Measurements from ENCODE around the gene CYSTM1.
A peak's percentile ranks its signal among the peaks of the same experiment; 100 is the strongest.

Gene CYSTM1

DNA sequence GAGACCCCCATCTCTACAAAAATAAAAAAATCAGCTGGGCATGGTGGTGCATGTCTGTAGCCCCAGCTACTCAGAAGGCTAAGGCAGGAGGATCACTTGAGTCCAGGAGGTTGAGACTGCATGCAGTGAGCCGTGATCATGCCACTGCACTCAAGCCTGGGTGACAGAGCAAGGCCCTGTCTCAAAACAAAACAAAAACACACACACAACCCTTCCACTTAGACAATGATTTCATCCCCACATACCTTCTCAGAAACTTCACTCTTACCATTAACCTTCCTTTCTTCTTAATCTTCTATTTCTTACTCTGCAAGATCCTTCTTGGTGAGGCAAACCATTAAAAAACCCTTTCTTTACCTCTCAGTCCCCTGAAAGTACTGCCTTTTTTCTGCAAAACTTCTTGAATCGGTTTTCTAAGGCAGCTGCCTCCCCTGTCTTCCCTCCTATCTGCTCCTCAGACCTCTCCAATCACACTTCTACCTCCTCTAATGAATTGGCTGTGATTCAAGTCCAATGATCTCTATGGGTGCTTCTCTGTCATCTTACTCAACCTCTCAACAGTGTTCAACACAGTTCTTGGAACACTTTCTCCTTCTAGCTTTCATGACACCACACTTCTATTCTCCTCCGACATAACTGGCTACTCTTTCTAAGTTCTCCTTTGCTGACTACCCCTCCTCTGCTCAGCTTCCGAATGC is 80.6 kb downstream of the CYSTM1 start:
- no peak for DNase-seq (ENCODE audit: low read depth, low spot score)

DNA sequence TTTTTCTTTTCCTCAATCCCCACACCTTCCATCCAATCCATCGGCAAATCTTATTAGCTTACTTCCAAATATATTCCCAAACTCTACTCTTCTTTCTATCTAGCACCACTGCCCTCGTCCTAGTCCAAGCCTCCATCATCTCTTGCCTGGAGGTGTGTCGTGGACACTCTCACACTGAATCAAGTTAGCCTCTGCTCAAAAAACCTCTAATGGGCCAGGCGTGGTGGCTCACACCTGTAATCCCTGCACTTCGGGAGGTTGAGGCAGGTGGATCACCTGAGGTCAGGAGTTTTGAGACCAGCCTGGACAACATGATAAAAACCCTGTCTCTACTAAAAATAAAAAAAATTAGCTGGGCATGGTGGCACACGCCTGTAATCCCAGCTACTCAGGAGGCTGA is 81.7 kb downstream of the CYSTM1 start:
- no peak for DNase-seq (ENCODE audit: low read depth, low spot score)

DNA sequence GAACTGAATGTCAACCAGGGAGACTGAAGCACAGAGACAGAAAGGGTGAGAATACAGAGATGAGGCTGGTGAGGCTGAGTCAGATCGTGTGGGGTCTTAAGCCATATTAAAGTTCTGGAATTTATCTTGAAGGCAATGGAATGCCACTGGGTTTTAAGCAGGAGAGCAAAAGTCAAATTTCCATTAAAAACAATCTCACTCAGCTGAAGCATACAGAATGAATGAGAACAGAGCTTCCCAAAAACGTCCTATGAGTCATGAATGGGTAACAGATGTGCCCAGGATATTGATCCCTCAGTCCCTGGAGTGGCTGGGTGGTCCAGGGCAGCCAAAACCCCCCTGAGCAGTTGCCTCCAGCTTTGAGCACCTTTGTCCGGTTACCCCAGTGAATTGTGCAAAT is 83.0 kb downstream of the CYSTM1 start:
- peak; percentile 51 for DNase-seq (ENCODE audit: low read depth, low spot score)

DNA sequence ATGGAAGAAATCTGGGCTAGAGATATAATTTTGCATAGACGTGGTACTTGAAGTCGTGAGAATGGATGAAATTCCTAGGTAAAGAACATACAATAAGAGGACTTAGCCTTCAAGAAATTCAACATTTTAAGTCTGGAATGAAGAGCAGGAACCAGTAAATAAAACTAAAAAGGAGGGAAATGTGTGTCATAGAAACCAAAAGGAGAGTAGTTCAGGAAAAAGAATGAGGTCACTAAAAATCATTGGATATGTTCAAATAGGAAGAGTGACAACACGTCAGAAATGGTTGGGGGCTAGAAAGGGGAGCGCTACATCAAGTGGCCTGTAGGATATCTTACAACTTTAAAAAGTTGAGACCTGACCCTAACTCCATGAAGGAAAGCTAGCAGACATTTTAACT is 83.9 kb downstream of the CYSTM1 start:
- DNase-seq (ENCODE audit: low read depth, low spot score), result no peak

DNA sequence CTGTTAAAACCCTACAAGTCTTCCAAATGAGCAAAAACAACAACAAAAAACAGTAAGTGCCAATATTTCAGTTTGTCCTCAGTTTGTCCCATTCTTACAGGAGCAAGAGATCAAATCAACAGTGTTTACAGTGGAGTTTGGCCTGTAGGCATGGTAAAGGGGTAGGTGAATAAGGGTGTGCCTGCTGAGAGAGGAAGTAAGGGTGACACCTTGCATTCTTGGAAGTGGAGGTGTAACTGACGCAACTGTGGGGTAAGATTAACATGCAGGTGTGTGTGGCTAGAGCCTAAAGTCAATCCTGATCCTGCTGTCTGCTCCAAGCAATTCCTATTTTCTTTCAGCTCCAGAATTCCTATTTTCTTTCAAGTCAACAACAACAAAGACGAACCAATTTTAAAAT is 84.5 kb downstream of the CYSTM1 start:
- DNase-seq (ENCODE audit: low read depth, low spot score), result no peak

DNA sequence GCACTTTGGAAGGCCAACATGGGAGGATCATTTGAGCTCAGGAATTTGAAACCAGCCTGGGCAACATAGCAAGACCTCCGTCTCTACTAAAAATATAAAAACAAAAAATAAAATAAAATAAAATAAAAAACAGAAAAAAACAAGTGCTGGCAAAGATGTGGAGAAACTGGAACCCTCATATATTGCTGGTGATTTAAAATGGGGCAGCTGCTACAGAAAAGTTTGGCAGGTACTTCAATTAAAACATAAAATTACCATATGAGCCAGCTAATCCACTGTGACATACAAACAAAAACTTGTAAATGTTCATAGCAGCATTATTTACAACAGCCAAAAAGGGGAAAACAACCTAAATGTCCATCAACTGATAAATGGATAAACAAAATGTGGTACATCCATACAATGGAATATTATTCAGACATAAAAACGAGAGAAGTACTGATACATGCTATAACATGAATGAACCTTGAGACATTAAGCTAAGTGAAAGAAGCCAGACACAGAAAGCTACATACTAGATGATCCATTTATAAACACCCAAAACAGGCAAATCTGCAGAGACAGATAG is 85.2 kb downstream of the CYSTM1 start:
- no peak for DNase-seq (ENCODE audit: low read depth, low spot score)

DNA sequence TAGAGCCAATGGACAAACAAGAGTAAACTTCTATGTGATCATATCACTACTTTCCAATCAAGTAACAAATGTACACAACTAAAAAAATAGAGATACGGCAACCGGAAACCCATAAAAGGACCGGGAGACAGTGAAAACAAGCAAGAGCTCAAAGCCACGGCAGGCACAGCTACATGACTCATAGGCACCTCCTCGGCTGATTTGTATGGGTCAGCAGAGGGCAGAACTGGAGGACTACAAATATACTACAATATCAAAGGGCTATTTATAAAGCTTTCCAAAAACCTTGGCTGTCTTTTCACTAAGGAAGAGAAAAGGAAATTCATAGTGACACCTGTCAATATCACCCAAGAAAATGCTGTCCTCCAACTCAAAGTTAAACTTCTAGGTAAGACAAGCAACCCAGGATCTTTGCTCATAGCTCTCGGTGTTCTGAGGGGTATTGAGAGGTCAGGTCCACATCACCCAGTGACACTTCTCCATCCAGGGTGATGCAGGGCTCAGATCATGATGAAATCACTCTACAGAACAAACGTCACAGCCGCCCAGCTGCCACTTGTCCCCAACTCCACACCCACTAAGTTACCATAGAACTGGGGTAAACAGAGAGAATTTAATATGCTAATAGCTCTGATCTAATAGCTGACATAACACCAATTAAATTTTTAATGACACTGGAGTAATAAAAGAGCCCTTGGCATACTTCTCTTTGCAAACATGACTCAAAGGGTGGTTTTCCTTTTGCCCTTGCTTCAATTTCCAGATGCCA is 86.6 kb downstream of the CYSTM1 start:
- DNase-seq (ENCODE audit: low read depth, low spot score), result peak; percentile 92

DNA sequence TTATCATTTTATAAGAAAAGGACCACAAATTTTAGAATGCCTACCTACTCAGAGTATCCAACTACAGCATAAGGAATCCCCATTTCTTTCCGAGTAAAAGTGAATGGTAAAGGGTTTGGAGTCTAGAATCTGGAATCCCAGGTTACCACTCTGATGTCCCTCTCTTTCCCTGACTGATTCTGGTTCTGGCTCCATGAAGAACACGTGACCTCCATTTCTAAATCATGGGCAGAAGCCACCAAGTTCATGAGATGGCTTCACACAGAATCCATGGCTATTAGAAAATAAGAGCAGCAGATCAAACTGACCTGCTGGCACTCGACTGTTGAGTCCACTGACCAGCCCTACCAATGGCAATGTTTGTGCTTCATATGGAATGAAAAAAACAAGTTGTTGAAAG is 87.2 kb downstream of the CYSTM1 start:
- no peak for DNase-seq (ENCODE audit: low read depth, low spot score)

DNA sequence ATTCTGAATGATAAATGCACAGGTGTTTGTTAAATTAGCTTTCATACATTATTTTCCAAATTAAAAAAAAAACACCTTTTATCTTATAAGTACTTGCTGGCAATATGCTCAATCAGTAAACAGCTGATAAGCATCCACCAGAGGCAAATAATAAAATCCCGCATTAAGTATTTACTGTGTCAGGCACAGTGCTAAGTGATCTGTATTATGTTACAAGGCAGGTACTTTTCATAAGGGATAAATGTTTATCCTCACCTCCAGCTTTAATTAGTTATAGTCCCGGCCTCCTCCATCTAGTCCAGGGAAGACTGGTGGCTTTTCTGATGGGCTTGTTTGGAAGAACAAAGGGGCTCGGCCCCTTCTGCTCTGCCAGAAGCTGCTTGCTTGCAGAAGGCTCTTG is 87.9 kb downstream of the CYSTM1 start:
- no peak for DNase-seq (ENCODE audit: low read depth, low spot score)

DNA sequence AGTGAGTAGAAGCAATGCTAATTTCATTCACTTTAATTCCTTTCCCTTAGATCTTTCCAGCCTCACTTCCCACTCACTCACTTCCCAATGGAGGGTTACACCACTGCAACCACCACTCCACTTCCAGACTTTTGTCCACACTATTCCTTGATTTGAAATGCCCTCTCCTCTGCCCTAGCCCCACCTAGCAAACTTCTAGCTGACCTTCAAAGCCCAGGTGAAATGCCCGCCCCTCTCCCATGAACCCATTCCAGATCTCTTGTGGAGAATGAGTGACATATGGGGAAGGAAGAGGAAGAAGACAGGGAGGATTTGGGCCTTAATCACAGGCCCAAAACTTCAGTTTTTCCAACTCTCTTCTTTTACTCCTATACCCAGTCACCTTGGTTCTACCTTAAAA is 90.9 kb downstream of the CYSTM1 start:
- DNase-seq (ENCODE audit: low read depth, low spot score), result no peak

DNA sequence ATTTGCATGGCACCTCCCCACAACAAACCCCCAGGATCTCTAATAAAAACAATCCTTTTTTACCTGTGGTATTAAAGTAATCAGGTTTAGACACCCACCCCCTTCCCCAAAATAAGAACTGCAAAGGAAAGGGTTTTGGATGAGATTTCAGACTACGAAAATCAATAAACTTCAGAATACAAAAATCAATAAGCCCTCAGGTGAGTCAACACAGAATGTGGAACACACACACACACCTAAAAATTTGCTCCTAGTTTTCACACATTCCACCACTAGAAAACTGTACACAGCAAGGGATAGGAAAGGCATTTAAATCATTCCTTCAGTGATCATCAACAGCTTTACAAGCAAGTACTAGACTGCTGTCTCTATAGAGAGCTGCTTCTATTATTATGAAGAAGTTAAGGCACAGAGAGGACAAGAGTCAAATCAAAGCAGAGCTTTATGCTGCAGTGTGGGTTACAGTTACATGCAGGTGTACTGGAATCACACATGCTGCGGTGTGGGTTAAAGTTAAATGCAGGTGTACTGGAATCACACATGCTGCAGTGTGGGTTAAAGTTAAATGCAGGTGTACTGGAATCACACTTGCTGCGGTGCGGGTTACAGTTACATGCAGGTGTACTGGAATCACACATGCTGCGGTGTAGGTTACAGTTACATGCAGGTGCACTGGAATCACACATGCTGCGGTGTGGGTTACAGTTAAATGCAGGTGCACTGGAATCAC is 91.6 kb downstream of the CYSTM1 start:
- no peak for DNase-seq (ENCODE audit: low read depth, low spot score)

DNA sequence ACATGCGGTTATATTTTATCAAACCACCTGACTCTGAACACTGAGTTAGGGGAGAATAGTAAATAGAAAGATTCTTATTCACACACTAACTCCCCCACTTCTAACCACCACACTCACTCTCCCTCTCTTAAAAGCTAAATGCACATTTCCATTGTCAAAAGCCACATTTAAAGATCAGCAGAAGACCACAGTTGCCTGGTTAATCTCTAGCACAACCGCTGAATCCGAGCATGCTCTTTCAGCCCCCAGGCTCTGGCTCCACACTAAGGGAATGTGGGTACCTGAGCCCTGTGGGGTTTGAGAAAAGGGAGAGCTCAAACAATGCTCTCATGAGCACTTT is 92.2 kb downstream of the CYSTM1 start:
- no peak for DNase-seq (ENCODE audit: low read depth, low spot score)

DNA sequence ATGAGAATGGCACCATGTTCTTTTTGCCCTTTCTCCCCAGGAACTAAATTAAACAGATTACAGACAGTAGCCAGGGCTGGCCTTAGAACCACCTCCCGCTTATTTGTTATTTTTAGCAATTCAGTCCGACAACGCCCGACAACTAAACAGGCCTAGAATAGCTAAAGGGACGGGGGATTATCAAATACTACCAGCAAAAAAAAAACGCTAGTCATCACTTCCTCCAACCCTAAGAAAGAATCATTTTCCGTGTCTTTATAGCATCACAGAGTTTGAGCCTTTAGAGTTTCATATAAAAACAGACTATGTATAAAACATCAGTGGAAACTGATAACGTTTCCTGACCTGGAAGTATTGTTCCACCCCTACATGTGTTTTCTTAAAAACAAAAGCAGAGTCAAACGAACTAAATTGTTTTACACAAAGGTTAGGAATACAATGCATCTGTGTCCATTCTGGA is 92.6 kb downstream of the CYSTM1 start:
- no peak for DNase-seq (ENCODE audit: low read depth, low spot score)

DNA sequence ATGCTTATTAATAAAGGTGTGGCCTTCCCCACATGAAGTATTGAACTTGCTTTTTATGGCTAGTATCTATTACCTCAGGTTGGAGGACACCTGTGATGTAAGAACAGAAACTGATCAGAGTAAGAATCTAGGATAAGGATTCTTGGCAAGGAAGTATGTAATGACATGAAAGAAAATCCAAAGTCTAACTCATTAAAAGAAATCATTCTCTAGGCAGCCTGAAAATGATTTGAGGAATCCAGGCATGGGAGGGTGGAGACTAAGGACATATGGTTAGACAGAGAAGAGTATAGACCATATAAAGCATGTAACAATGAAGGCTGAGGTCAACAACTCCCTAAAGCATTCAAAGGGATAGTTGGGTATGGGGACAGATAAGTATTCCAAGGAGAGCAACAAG is 95.0 kb downstream of the CYSTM1 start:
- DNase-seq (ENCODE audit: low read depth, low spot score), result no peak

DNA sequence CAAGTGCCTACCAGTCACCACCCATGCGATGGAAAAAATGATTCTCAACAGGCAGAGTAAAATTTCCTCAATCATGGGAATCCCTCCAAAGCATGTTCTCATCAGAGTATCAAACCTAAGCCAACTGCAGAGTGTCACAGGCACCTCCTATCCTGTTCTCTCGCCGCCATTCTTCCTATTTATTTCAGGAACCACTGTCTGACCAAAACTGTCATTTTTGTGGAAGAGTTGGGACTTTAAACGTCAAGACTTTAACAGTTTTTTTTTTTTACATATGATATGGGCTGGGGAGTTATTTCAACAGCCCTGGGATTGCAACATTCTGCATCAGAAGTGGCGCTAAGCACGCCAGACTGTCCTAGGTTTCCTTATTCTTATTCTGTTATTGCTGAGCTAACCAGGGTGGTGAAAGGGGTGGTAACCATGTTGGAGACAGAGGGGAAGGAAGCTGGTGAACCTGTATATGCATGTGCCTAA is 98.5 kb downstream of the CYSTM1 start:
- DNase-seq (ENCODE audit: low read depth, low spot score), result no peak

DNA sequence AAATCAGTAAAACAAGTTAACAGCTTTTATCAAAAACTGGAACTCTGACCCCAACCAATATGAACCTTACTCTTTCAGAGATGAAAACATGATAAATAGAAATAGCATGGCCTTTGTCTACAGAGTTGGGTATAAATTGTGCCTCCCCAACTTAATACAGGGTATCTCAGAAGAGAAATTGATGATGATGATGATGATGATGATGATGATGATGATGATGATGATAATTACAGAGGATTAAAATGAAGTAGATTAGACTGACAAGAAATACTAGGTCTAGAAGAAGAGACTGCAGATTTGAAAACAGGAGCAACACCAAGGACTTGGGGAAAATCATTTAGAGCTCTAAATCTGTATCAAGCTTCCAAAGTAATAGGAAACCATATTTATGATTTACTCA is 100.8 kb downstream of the CYSTM1 start:
- no peak for DNase-seq (ENCODE audit: low read depth, low spot score)

DNA sequence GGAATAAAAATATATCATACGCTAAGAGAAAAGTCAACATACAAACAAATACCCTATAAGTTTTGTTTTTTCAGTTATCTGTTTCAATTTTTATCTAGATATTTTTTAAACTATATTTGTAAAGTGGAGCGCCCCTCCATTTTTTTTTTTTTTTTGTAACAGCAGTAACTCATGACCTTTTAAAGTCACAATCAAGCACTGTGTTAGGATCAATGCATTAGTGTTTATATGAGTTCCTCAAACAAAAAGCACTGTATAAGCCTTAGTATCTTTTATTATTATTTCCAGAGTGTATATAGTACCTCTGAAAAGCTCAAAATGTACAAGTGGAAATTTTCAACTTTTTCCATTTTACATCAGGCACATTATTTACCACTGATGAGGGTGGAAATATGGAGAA is 107.3 kb downstream of the CYSTM1 start:
- DNase-seq (ENCODE audit: low read depth, low spot score), result no peak

DNA sequence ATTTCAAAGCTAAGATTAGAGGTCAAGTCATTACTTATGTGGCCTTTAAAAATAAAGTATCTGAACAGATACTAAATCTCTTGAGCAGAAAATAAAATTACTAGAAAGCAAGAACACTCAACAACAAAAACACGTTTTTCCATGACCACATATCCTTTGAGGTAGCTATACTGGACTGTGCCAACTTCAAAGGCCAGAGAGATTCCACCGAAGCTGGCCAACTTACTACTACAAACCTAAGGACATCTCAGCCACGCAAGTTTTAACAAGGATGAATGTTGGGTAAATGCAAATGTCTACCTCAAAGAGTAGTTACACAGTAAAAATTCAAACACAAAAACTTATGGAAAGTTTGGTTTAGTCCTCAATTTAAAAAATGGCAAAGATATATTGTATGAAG is 109.0 kb downstream of the CYSTM1 start:
- no peak for DNase-seq (ENCODE audit: low read depth, low spot score)

DNA sequence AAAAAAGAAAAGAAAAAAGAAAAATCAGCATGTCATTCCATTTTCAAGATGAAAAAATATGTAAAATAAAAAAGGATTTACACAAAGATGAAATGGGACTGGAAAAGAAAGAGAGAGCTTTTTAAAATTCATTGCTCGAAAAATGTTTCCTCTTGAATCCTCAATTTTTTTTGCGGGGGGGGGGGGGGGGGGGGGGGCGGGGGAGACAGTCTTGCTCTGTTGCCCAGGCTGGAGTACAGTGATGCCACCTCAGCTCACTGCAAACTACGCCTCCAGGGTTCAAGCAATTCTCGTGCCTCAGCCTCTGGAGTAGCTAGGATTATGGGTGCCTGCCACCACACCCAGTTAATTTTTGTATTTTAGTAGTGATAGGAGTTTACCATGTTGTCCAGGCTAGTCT is 111.4 kb downstream of the CYSTM1 start:
- DNase-seq (ENCODE audit: low read depth, low spot score), result no peak

DNA sequence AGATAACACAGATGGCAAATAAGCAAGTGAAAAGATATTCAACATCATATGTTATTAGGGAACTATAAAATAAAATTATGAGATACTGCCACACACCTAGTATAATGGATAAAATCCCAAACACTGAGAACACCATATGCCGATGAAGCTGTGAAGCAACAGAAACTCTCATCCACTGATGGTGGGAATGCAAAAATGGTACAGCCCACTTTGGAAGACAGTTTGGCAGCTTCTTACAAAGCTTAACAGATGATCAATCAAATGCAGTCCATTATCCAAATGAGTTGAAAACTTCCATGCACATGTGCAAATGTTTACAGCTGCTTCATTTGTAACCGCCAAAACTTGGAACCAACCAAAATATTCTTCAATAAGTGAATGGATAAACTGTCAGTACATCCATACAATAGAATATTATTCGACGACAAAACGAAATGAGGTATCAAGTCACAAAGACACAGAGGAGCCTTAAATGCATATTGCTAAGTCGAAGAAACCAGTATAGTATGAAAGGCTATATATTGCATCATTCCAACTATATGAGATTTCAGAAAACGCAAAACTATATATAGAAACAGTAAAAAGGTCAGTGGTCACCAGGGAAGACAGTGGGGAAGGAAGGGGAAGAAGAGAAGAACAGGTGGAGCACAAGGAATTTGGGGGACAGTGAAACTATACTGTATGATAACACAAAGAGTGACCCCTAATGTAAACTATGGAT is 113.0 kb downstream of the CYSTM1 start:
- no peak for DNase-seq (ENCODE audit: low read depth, low spot score)

DNA sequence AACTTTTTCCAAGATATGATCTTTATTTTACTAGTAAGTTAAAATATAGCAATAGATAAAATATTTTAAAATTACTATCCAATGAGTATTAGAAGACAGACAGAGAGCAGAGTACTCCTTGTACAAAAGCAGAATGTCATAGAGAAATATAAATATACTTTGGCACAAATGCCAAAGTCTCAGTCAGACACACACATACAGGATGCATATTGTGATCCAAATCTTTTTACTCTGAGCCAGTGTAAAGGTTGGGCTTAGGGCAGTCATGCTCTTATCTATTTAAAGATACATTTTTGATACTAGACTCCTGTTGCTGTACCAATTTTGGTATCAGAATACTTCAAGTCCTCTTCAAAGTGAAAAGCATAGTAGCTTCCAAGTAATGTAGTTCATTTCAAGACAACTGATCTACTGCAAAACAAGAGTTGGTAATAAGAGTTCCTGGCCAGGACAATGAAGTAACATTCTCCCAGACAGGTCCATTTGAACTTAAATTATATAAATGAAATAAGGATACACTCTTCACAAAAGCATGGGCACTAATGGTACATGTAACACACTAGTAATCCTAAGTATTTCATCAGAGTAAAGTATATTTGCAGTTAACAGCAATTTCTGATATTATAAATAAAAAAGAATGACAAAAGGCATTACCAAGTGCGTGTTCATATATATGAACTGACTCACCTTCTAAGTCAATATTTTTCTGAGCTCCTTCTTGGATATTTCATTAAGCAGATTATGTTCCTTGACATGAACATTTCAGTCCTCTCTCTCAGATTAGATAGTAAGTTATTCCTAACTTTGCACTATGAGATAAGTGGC is 117.4 kb downstream of the CYSTM1 start:
- no peak for DNase-seq (ENCODE audit: low read depth, low spot score)

All from astrocyte of the hippocampus (primary cell).